Pancreas (tissue), 10 donors: ENCODE results near the gene EFHC1. TPM values are rescaled to one million over a fixed set of nuclear protein-coding genes. Genes with fewer than 3 reads are reported as not detected.
A peak's percentile ranks its signal among the peaks of the same experiment; 100 is the strongest.

Experiments used
- ATAC-seq, 4 donors: fragments of 200-7000 bp; cut with Tn5 transposase; one replicate each; pipeline versions ENCODE4 v1.8.0 to v1.9.1; 2020; ENCODE audit warnings: mild to moderate bottlenecking in 4 of 4, moderate library complexity in 4 of 4
- DNase-seq, 6 donors: peaks; one replicate each; pipeline ENCODE4 v3.0.0-alpha.2; 2020
- FAIRE-seq: peaks from 2 replicates; lab custom pipeline; 2012; peaks lifted over from hg19 to GRCh38; lab: Jason Lieb, UNC
- H3K27ac ChIP-seq, 4 donors: fragments of 200-600 bp; sonication (generic); 1 replicate in 3 of 4; 2 replicates in 1 of 4; pipeline versions ENCODE4 v1.5.0 to v1.8.0; 2020
- H3K27me3 ChIP-seq, 4 donors: fragments of 200-600 bp; one replicate each; pipeline ENCODE4 v1.8.0; 2021
- H3K36me3 ChIP-seq, 3 donors: fragments of 200-600 bp; sonication (generic) in 1 of 3; one replicate each; pipeline versions ENCODE4 v1.5.0 to v1.8.0; 2020 to 2021
- H3K4me1 ChIP-seq, 3 donors: fragments of 200-600 bp; one replicate each; pipeline ENCODE4 v1.8.0; 2021
- H3K4me3 ChIP-seq, 4 donors: fragments of 200-600 bp; sonication (generic) in 2 of 4; one replicate each; pipeline versions ENCODE4 v1.5.0 to v1.8.0; 2020 to 2021
- H3K9me3 ChIP-seq, 4 donors: fragments of 200-600 bp; one replicate each; pipeline ENCODE4 v1.8.0; 2021
- WGBS, 2 donors: extraction: QIAGEN DNeasy Blood & Tissue Kit; methylation state at CpG; one replicate each; pipeline ENCODE4 v1.1.7; 2013; 5-methylcytosine and 5-hydroxymethylcytosine counted together
- intact Hi-C, 3 donors: fragments of 100-400 bp; cut with DNase I; formaldehyde crosslinking; loops; one replicate each; pipeline versions ENCODE4 v1.11.1 to v1.14.2; 2022
- polyA plus RNA-seq, 2 donors: library from polyadenylated mRNA; stranded (reverse); fragments of 200-250 nt; gene quantifications; one replicate each; pipeline ENCODE4 v1.2.3, GENCODE V29; 2013
- total RNA-seq, 6 donors: library from RNA; stranded (reverse); fragmentation: NEBNext Ultra II Directional in 4 of 6; extraction: Animal tissue kit (Norgen Biotek cat#: 25700) in 4 of 6; gene quantifications; one replicate each; pipeline versions ENCODE4 v1.2.1 to v1.2.4, GENCODE V29; 2021 to 2023
- TF ChIP-seq, protein P1 (sequence below), 4 donors: fragments of 200-600 bp; sonication (generic) in 3 of 4; IDR thresholded peaks; one replicate each; pipeline versions ENCODE4 v1.5.0 to v1.8.0; 2021; ENCODE audit warnings: antibody characterized with exemption in 4 of 4
- donor health status: healthy with polysubstance abuse.
- donor health status: DM: no; HTN: no; CAD: no; lungs with moderate emphysema.
- donor health status: DM: no; HTN: no; CAD: no.
- donor health status: control.
- donor health status: control.
- donor health status: Bipolar disorder and iron deficiency.
- donor health status: DM: yes; HTN: yes; CAD: no.
- donor health status: DM: no; HTN: no; CAD: no.
- donor health status: DM: no; HTN: no; CAD: no.
- donor health status: DM: yes; HTN: yes; CAD: no.

Gene EFHC1
- total and polyA plus RNA-seq, 8 donors: 5.5 to 39.0 (median 10.4) TPM

DNA sequence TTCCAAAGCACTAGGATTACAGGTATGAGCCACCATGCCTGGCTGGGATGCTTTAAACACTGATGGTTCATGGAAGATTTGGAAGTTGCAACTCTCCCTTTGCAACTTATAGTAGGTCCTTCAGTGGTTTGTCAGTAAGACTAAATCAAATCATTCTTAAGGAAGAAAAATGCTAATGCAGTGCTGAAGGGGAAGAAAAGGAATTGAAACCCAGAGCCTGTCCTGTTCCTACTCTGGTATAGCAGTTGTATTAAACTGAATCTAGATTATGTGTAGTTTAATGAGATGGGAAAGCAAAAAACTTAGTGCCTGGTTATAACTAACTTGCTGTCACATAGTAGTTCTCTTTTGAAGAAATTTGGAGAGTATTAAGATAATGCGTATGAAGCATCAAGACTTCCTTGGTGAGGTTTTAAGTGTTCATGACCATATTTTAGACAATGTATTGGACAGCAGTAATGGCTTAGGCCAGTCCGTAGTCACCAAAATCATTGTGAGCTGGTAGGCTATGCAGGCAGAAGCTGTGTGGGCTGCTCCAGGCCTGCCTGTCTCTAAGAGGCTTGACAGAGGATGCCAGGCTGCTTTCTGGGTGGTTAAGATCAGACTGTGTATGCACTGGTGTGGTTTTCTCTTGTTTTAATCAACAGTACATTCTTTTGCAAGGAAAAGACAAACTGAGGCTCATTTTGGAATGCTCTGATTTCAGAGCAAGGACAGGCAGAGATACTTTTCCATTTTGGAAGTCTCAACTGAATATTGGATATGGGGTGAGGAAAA lies 44.2 kb upstream of the EFHC1 start:
- no peak for DNase-seq
- no peaks in the 10 kb centered on the region for H3K9me3 ChIP-seq
- TF ChIP-seq, protein P1, sequence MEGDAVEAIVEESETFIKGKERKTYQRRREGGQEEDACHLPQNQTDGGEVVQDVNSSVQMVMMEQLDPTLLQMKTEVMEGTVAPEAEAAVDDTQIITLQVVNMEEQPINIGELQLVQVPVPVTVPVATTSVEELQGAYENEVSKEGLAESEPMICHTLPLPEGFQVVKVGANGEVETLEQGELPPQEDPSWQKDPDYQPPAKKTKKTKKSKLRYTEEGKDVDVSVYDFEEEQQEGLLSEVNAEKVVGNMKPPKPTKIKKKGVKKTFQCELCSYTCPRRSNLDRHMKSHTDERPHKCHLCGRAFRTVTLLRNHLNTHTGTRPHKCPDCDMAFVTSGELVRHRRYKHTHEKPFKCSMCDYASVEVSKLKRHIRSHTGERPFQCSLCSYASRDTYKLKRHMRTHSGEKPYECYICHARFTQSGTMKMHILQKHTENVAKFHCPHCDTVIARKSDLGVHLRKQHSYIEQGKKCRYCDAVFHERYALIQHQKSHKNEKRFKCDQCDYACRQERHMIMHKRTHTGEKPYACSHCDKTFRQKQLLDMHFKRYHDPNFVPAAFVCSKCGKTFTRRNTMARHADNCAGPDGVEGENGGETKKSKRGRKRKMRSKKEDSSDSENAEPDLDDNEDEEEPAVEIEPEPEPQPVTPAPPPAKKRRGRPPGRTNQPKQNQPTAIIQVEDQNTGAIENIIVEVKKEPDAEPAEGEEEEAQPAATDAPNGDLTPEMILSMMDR (IDR thresholded peaks at IDR 0.05): no peak
- ATAC-seq: no peak
- H3K36me3 ChIP-seq: no peaks in the 10 kb centered on the region
- no peaks in the 10 kb centered on the region for H3K27me3 ChIP-seq
- H3K27ac ChIP-seq: no peak overlapping the region
- no peak for FAIRE-seq
- WGBS, 2 donors: 82 to 97% methylated on average over 2 of the region's 2 CpGs
- intact Hi-C loops: no loop called here
- peaks cover 0 to 4% (median 0%) of the 10 kb centered on the region in 3 donors for H3K4me1 ChIP-seq
- no peak overlapping the region for H3K4me3 ChIP-seq

DNA sequence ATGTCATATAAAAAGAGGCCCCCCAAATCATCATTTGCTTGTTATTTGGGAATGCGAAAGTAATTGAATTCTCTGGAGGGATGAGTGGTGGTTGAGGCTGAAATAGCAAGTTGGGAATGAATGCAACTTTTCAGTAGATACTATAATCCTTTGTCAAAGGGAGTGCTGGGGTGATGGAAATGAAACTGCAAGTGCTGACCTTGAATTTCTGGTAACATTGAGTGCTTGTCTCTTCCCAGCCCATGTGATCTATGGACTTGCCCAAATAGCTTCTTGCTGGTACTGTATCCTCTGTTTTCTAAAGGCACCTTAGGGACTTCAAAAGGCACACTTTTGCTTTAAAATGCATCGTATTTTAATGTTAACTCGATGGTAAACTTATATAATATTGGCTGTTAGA lies 43.4 kb upstream of the EFHC1 start:
- Histone ChIP-seq H3K27me3 (no peaks in the 10 kb centered on the region), H3K9me3 (no peaks in the 10 kb centered on the region), H3K36me3 (no peaks in the 10 kb centered on the region), H3K27ac (no peak overlapping the region), H3K4me3 (no peak overlapping the region), H3K4me1 (peaks cover 0 to 4% (median 0%) of the 10 kb centered on the region in 3 donors)
- FAIRE-seq (no peak), DNase-seq (no peak), ATAC-seq (peak in 1 of 4 donors; percentile 48)
- intact Hi-C loops: no loop called here
- WGBS, 2 donors: 71 to 84% methylated on average over 3 of the region's 3 CpGs
- TF ChIP-seq, protein P1 (IDR thresholded peaks at IDR 0.05): no peak

DNA sequence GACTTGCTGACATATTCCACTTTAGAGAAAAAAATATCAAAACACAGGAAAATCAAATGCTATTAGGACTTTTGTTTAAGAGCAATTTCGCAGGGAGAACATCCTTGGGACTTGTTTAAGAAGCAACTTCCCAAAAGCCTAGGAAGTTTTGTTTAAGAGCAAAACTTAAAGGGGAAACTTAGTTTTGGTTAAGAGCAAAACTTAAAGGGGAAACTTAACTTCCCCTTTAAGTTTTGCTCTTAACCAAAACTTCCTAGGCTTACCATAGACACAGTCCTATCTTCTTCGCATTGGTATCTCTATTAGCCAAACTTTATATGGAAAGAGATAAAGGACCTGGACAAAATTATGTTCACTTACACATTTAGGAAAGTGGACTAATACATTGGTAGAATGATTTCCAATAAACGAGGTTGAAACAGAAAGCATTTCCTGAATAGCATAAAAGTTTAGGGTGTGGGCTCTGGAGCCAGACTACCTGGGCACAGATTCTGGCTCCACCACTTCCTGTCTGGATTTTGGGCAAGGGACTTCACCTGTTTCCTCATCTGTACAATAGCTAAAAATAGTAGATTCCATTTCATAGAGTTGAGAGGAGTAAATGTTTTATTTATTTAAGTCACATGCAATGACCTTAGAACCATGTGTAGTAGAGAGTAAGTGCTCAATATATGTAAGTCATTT lies 42.5 kb upstream of the EFHC1 start:
- H3K27ac ChIP-seq: no peak overlapping the region
- 57 to 63% methylated on average over 3 of the region's 3 CpGs for WGBS, 2 donors
- H3K4me1 ChIP-seq: peaks cover 0 to 4% (median 0%) of the 10 kb centered on the region in 3 donors
- H3K36me3 ChIP-seq: no peaks in the 10 kb centered on the region
- intact Hi-C loops: no loop called here
- H3K27me3 ChIP-seq: no peaks in the 10 kb centered on the region
- TF ChIP-seq, protein P1 (IDR thresholded peaks at IDR 0.05): no peak
- no peaks in the 10 kb centered on the region for H3K9me3 ChIP-seq
- FAIRE-seq (no peak), ATAC-seq (no peak), DNase-seq (no peak)
- H3K4me3 ChIP-seq: no peak overlapping the region

DNA sequence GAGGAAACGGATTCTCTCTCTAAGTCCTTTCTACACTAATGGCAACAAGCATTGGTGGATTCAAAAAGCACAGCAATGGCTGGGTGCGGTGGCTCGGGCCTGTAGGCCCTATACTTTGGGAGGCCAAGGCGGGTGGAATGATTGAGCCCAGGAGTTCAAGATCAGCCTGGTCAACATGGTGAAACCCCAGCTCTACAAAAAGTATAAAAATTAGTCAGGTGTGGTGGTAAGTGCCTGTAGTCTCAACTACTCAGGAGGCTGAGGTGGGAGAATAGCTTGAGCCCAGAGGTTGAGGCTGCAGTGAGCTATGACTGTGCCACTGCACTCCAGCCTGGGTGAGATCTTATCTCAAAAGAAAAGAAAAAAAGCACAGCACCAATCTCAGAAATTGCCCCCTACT lies 38.9 kb upstream of the EFHC1 start:
- Histone ChIP-seq H3K27me3 (no peaks in the 10 kb centered on the region), H3K4me1 (peaks cover 0 to 4% (median 0%) of the 10 kb centered on the region in 3 donors), H3K36me3 (no peaks in the 10 kb centered on the region), H3K4me3 (no peak overlapping the region), H3K9me3 (no peaks in the 10 kb centered on the region), H3K27ac (no peak overlapping the region)
- DNase-seq (no peak), FAIRE-seq (no peak), ATAC-seq (no peak)
- intact Hi-C loops: loop anchor here in 1 of 3 donors (10.0 kb wide), 1 partner anchor 86 kb away; no protein-coding TSS in a partner anchor
- 84 to 95% methylated on average over 4 of the region's 4 CpGs for WGBS, 2 donors
- TF ChIP-seq, protein P1 (IDR thresholded peaks at IDR 0.05): no peak
